GM19025 (cell line): ENCODE results near the gene GRIFIN.

Experiments
- ATAC-seq: cut with Tn5 transposase; IDR thresholded peaks from one replicate; pipeline ENCODE4 v1.9.1; 2021; ENCODE audit warnings: mild to moderate bottlenecking, low read depth, moderate library complexity; ENCODE audit not compliant: unreplicated experiment

Gene GRIFIN

GRCh38 chr7:2437537-2438148 lies 38.6 kb downstream of the GRIFIN start:
- no peak for ATAC-seq

- ATAC-seq = no peak
Measured at GRCh38 chr7:2437136-2437535, 39.1 kb downstream of the GRIFIN start.

GRCh38 chr7:2436341-2437104 lies 39.7 kb downstream of the GRIFIN start:
- ATAC-seq = no peak

GRCh38 chr7:2435146-2435545 lies 41.1 kb downstream of the GRIFIN start:
- ATAC-seq = no peak

- no peak for ATAC-seq
Measured at GRCh38 chr7:2433713-2434550, 42.3 kb downstream of the GRIFIN start.

- no peak for ATAC-seq
Measured at GRCh38 chr7:2432910-2433712, 43.1 kb downstream of the GRIFIN start.

GRCh38 chr7:2431260-2431867 lies 44.8 kb downstream of the GRIFIN start:
- ATAC-seq = no peak

GRCh38 chr7:2425749-2426148 lies 50.4 kb downstream of the GRIFIN start:
- no peak for ATAC-seq
